ENCODE data around the gene DNASE1L3. TPM values are rescaled to one million over a fixed set of nuclear protein-coding genes. Genes with fewer than 3 reads are reported as not detected.

Gene DNASE1L3
- total and polyA plus RNA-seq, 10 donors: 52.1 to 245 (median 130) TPM

DNA sequence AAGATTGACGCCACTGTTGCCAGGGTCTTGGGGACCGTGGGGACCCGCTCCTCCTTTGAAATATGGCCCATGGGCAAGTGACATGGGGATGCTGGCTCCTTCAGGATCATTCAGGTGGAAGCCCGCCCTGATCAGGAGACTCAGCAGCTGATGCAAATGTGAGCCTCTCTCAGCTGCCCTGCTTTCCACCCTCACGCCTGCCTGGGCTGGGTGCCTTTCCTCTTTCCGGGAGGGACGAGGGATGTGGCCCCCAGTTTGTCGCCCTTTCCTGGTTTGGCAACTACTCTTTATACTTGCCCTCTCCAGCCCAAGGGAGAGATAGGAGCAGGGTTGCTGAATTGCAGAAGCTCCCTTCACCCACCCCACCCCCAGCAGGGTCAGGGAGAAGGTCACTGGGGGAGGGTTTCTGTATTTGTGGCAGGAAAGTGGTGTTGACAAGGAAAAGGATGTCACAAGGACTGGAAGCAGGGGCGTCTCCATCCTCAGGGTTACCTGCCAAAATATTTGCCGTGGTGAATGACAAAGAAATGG, 21.8 kb downstream of the DNASE1L3 start:
- no peak overlapping the region for H3K4me3 ChIP-seq
- peak in 2 of 3 donors; percentile 71 to 76 for TF ChIP-seq POLR2AphosphoS5 (IDR thresholded peaks at IDR 0.05)
- TF ChIP-seq, protein P1, sequence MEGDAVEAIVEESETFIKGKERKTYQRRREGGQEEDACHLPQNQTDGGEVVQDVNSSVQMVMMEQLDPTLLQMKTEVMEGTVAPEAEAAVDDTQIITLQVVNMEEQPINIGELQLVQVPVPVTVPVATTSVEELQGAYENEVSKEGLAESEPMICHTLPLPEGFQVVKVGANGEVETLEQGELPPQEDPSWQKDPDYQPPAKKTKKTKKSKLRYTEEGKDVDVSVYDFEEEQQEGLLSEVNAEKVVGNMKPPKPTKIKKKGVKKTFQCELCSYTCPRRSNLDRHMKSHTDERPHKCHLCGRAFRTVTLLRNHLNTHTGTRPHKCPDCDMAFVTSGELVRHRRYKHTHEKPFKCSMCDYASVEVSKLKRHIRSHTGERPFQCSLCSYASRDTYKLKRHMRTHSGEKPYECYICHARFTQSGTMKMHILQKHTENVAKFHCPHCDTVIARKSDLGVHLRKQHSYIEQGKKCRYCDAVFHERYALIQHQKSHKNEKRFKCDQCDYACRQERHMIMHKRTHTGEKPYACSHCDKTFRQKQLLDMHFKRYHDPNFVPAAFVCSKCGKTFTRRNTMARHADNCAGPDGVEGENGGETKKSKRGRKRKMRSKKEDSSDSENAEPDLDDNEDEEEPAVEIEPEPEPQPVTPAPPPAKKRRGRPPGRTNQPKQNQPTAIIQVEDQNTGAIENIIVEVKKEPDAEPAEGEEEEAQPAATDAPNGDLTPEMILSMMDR (IDR thresholded peaks at IDR 0.05 in 8 of 11, conservative IDR thresholded peaks at IDR 0.05 in 3 of 11): no peak
- TF ChIP-seq POLR2A (IDR thresholded peaks at IDR 0.05): no peak
- WGBS, 5 donors: 56 to 73% (median 63%) methylated on average over 10 of the region's 10 CpGs
- DNase-seq: peak; percentile 86
- H3K27me3 ChIP-seq (replicated peaks in 1 of 7): no peaks in the 10 kb centered on the region
- peak overlapping the region in 7 of 8 donors; percentile 39 to 80 (median 73) for H3K27ac ChIP-seq
- H3K4me1 ChIP-seq: peaks cover 10 to 37% (median 17%) of the 10 kb centered on the region in 6 donors
- peaks cover 0 to 26% (median 7%) of the 10 kb centered on the region in 6 donors for H3K36me3 ChIP-seq
- intact Hi-C loops (cut with DNase I; ENCODE audit: low total_unique reads): no loop called here
- H3K9me3 ChIP-seq: no peaks in the 10 kb centered on the region

DNA sequence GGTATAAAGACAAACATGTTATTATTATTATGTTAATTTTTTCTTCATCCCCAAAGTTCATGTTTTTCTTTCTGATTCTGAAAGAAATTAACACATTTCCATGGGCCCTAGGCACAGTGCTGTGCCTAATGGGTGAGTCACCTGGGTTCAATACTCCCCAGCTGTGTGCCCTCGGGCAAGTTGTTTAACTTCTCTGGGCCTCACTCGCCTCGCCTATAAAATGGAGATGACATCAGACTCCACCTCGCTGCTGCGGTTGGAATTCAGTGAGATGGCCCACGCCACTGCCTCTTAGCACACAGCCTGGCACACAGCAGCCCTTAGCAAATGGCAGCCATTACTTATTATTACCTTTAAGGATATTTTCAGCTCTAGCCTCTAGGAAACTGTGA, 22.6 kb downstream of the DNASE1L3 start:
- intact Hi-C loops (cut with DNase I; ENCODE audit: low total_unique reads): no loop called here
- peak; percentile 67 for DNase-seq
- no peaks in the 10 kb centered on the region for H3K27me3 ChIP-seq (replicated peaks in 1 of 7)
- TF ChIP-seq POLR2AphosphoS5 (IDR thresholded peaks at IDR 0.05) (no peak), POLR2A (IDR thresholded peaks at IDR 0.05) (no peak)
- TF ChIP-seq, protein P1 (IDR thresholded peaks at IDR 0.05 in 8 of 11, conservative IDR thresholded peaks at IDR 0.05 in 3 of 11): no peak
- H3K9me3 ChIP-seq: no peaks in the 10 kb centered on the region
- 73 to 77% (median 75%) methylated on average over 6 of the region's 6 CpGs for WGBS, 5 donors
- H3K4me3 ChIP-seq: no peak overlapping the region
- peaks cover 0 to 18% (median 1%) of the 10 kb centered on the region in 6 donors for H3K36me3 ChIP-seq
- H3K27ac ChIP-seq: peak overlapping the region in 7 of 8 donors; percentile 39 to 80 (median 73)
- peaks cover 10 to 37% (median 17%) of the 10 kb centered on the region in 6 donors for H3K4me1 ChIP-seq

DNA sequence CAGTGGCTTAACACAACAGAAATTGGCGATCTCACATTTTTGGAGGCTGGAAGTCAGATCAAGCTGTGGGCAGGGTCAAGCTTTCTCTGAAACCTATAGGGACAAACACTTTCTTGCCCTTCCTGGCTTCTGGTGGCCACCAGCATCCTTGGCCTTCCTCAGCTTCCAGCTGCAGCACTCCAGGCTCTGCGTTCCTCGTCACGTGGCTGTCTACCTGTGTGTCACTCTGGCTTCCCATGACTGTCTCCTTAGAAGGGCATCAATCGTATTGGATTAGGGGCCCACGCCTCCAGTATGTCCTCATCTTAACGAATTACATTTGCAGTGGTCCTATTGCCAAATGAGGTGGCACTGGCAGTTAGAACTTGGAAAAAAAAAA, 25.8 kb downstream of the DNASE1L3 start:
- H3K27ac ChIP-seq: no peak overlapping the region
- TF ChIP-seq, protein P1 (IDR thresholded peaks at IDR 0.05 in 8 of 11, conservative IDR thresholded peaks at IDR 0.05 in 3 of 11): no peak
- TF ChIP-seq POLR2AphosphoS5 (IDR thresholded peaks at IDR 0.05) (no peak), POLR2A (IDR thresholded peaks at IDR 0.05) (no peak)
- DNase-seq: peak; percentile 40
- H3K4me1 ChIP-seq: peaks cover 10 to 26% (median 16%) of the 10 kb centered on the region in 6 donors
- no peaks in the 10 kb centered on the region for H3K36me3 ChIP-seq
- no peaks in the 10 kb centered on the region for H3K27me3 ChIP-seq (replicated peaks in 1 of 7)
- H3K9me3 ChIP-seq: no peaks in the 10 kb centered on the region
- no peak overlapping the region for H3K4me3 ChIP-seq
- intact Hi-C loops (cut with DNase I; ENCODE audit: low total_unique reads): no loop called here
- WGBS, 5 donors: 92 to 96% (median 95%) methylated on average over 7 of the region's 7 CpGs

DNA sequence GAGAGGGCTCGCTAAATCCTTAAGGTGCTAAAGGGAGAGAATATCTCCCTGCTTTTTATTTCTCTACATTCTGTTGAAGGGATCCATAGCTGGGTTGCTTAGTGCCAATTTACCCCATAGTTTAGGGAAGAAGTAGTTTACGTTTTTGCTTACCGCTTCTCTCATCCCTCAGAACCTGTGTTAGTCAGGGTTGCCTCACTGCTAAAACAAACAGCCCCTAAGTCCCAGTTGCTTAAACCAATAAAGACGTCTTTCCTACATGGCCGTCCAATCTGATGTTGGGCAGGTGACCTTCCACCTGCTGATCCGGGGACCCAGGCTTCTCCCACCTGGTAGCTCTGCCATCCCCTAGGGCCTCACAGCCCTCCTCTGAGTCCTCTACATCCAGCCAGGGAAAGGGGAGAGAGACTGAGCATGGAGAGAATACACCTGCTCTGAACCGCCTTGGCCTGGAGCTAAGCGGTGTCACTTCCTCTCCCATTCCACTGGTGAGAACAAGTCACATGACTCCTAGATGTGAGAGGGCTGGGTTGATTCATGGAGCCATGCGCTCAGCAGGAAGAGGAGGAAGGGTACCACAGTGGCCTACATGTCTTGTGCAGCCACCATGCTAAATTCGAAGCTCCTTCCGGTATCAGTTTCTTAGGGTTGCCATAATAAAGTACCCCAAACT, 26.3 kb downstream of the DNASE1L3 start:
- 90 to 97% (median 96%) methylated on average over 11 of the region's 11 CpGs for WGBS, 5 donors
- intact Hi-C loops (cut with DNase I; ENCODE audit: low total_unique reads): no loop called here
- Histone ChIP-seq H3K4me1 (peaks cover 10 to 21% (median 14%) of the 10 kb centered on the region in 6 donors), H3K36me3 (no peaks in the 10 kb centered on the region), H3K27ac (no peak overlapping the region), H3K4me3 (no peak overlapping the region), H3K27me3 (replicated peaks in 1 of 7) (no peaks in the 10 kb centered on the region), H3K9me3 (no peaks in the 10 kb centered on the region)
- TF ChIP-seq POLR2AphosphoS5 (IDR thresholded peaks at IDR 0.05): no peak
- TF ChIP-seq, protein P1 (IDR thresholded peaks at IDR 0.05 in 8 of 11, conservative IDR thresholded peaks at IDR 0.05 in 3 of 11): no peak
- no peak for TF ChIP-seq POLR2A (IDR thresholded peaks at IDR 0.05)
- DNase-seq: peak; percentile 32

Measured in spleen (tissue), 11 donors.